ENCODE data around the gene PXK. TPM values are rescaled to one million over a fixed set of nuclear protein-coding genes. Genes with fewer than 3 reads are reported as not detected.

The PXK gene
- total RNA-seq, 2 experiments from 2014 or later = 22.2 to 23.6 TPM

- no peak for DNase-seq
- CTCF ChIA-PET = interaction anchor here (1.2 kb wide), 2 partner anchors 90 kb away, joined by 3 to 4 read pairs; no protein-coding TSS in a partner anchor
- Mint-ChIP-seq H3K4me3 (no peak overlapping the region), H3K36me3 (ENCODE audit: low read depth) (peaks cover 17% of the 10 kb centered on the region), H3K9me3 (no peaks in the 10 kb centered on the region), H3K27ac (no peak overlapping the region), H3K4me1 (ENCODE audit: low read depth) (no peaks in the 10 kb centered on the region), H3K27me3 (no peaks in the 10 kb centered on the region)
- no peak for ATAC-seq
- POLR2A ChIA-PET = no interaction called here
- intact Hi-C loops (cut with micrococcal nuclease) = loop anchor here (5.0 to 10.0 kb wide), 3 partner anchors 90 to 227 kb away; partner anchors contain the start of genes HTD2 and RPP14
- TF ChIP-seq, protein P1, sequence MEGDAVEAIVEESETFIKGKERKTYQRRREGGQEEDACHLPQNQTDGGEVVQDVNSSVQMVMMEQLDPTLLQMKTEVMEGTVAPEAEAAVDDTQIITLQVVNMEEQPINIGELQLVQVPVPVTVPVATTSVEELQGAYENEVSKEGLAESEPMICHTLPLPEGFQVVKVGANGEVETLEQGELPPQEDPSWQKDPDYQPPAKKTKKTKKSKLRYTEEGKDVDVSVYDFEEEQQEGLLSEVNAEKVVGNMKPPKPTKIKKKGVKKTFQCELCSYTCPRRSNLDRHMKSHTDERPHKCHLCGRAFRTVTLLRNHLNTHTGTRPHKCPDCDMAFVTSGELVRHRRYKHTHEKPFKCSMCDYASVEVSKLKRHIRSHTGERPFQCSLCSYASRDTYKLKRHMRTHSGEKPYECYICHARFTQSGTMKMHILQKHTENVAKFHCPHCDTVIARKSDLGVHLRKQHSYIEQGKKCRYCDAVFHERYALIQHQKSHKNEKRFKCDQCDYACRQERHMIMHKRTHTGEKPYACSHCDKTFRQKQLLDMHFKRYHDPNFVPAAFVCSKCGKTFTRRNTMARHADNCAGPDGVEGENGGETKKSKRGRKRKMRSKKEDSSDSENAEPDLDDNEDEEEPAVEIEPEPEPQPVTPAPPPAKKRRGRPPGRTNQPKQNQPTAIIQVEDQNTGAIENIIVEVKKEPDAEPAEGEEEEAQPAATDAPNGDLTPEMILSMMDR (IDR thresholded peaks at IDR 0.05) = no peak
Observed at GRCh38 chr3:58411851-58412830, 79.4 kb downstream of the PXK start.

DNA sequence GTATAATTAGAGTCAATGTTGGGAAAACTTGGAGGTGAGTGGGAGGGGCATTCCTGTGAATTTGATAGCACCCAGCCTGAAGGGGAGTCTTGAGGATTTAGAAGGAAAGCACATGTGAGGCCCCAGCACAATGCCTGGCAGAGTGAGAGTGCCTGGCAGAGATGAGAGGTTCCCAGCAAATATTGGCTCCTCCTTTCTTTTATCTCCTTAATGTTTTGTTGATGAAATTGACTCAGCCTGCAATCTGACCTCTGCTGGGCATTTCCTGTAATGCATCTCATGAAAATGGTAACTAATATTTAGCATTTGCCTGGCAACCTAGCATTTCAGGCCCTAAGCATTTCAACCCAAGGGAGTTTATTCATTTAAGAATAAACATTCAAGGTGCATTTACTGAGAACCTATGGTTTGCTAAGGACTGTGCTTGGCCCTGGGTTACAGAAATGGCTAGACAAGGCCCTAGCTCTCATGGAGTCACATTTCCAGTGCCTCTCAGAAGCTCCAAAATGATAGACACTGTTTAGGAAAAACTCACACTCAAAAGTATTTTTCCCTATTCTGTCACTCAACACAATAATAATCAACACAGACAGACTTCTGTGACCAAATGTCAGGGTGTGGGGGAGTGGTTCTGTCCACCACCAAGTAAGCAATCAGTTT, 82.0 kb downstream of the PXK start:
- ChIA-PET POLR2A (interaction anchor here (1.6 kb wide), 1 partner anchor 11 kb away, joined by 9 read pairs; no protein-coding TSS in a partner anchor), CTCF (interaction anchor here (0.6 to 3.0 kb wide), 32 partner anchors 9 to 237 kb away, joined by 3 to 27 read pairs (median 6); partner anchors contain the start of genes ABHD6, HTD2, PDHB and PXK)
- no peaks in the 10 kb centered on the region for H3K9me3 Mint-ChIP-seq
- no peak overlapping the region for H3K4me3 Mint-ChIP-seq
- H3K4me1 Mint-ChIP-seq (ENCODE audit: low read depth) = no peaks in the 10 kb centered on the region
- no peak overlapping the region for H3K27ac Mint-ChIP-seq
- DNase-seq = peak; percentile 67
- peaks cover 2% of the 10 kb centered on the region for H3K36me3 Mint-ChIP-seq (ENCODE audit: low read depth)
- intact Hi-C loops (cut with micrococcal nuclease) = loop anchor here (5.0 to 10.0 kb wide), 3 partner anchors 92 to 230 kb away; partner anchors contain the start of genes HTD2 and RPP14
- ATAC-seq = peak; percentile 89
- TF ChIP-seq, protein P1 (IDR thresholded peaks at IDR 0.05) = peak; percentile 62
- H3K27me3 Mint-ChIP-seq = no peaks in the 10 kb centered on the region

DNA sequence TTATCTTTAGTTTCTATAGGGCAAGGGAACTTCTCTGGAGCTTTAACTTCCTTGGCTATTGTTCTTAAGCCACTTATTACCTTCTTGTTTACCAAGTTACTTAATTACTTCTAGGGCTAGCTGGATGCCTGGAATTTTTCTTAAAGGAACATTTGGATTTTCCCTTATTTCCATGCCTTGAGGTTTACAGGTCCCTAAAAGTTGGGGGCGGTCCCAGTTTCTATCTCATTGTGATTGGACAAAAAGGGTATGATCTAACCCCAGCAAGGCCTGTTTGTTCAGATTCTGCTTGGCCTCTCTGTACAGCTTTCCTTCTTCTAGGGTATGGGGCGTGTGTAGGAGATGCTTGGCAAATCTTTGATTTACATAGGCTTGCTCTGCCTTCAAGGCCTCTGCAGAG, 83.5 kb downstream of the PXK start:
- intact Hi-C loops (cut with micrococcal nuclease) = loop anchor here (10.0 kb wide), 1 partner anchor 231 kb away; no protein-coding TSS in a partner anchor
- CTCF ChIA-PET = interaction anchor here (1.0 to 3.0 kb wide), 19 partner anchors 11 to 239 kb away, joined by 3 to 27 read pairs (median 7); partner anchors contain the start of genes HTD2, PDHB, PXK and RPP14

GRCh38 chr3:58417075-58417474, 84.4 kb downstream of the PXK start:
- Mint-ChIP-seq H3K27ac (no peak overlapping the region), H3K4me3 (no peak overlapping the region), H3K9me3 (no peaks in the 10 kb centered on the region), H3K27me3 (no peaks in the 10 kb centered on the region), H3K36me3 (ENCODE audit: low read depth) (peaks cover 6% of the 10 kb centered on the region), H3K4me1 (ENCODE audit: low read depth) (peaks cover 5% of the 10 kb centered on the region)
- intact Hi-C loops (cut with micrococcal nuclease) = loop anchor here (10.0 kb wide), 1 partner anchor 232 kb away; no protein-coding TSS in a partner anchor
- DNase-seq (no peak), ATAC-seq (no peak)
- CTCF ChIA-PET = interaction anchor here (1.2 to 3.0 kb wide), 4 partner anchors 55 to 116 kb away, joined by 3 to 17 read pairs (median 6); partner anchors contain the start of genes HTD2 and RPP14
- TF ChIP-seq, protein P1 (IDR thresholded peaks at IDR 0.05) = no peak
- POLR2A ChIA-PET = no interaction called here

More for the DNA sequence above, 83.5 kb downstream of the PXK start:
- ATAC-seq (no peak), DNase-seq (no peak)
- H3K27ac Mint-ChIP-seq = no peak overlapping the region
- POLR2A ChIA-PET = interaction anchor here (0.6 to 1.6 kb wide), 2 partner anchors 9 to 121 kb away, joined by 3 to 9 read pairs; no protein-coding TSS in a partner anchor
- no peaks in the 10 kb centered on the region for H3K27me3 Mint-ChIP-seq
- TF ChIP-seq, protein P1 (IDR thresholded peaks at IDR 0.05) = no peak
- H3K4me1 Mint-ChIP-seq (ENCODE audit: low read depth) = peaks cover 5% of the 10 kb centered on the region
- H3K36me3 Mint-ChIP-seq (ENCODE audit: low read depth) = peaks cover 1% of the 10 kb centered on the region
- no peaks in the 10 kb centered on the region for H3K9me3 Mint-ChIP-seq
- H3K4me3 Mint-ChIP-seq = no peak overlapping the region

Measured in activated CD8-positive, alpha-beta T cell treated with anti-CD3 and anti-CD28 coated beads for 36 hours (primary cell).